CD4-positive, alpha-beta memory T cell (primary cell): Measurements from ENCODE around the gene SLC35G2. TPM values are rescaled to one million over a fixed set of nuclear protein-coding genes. Genes with fewer than 3 reads are reported as not detected.

ENCODE experiments used
- CTCF ChIA-PET: fragments of 350-600 bp; sonication (Branson Sonifier 250); formaldehyde crosslinking; loops from one replicate; lab custom pipeline; 2021; ENCODE audit warnings: inconsistent platforms; ENCODE audit not compliant: partially characterized antibody; lab: Charles Lee
- POLR2A ChIA-PET: fragments of 350-600 bp; sonication (Branson Sonifier 250); formaldehyde crosslinking; loops from one replicate; lab custom pipeline; 2021; ENCODE audit not compliant: partially characterized antibody; lab: Charles Lee
- DNase-seq, 5 donors: peaks; one replicate each; pipeline versions ENCODE4 v3.0.0 to v3.0.0-alpha.2; 2020 to 2022; ENCODE audit warnings: mixed read lengths in 1 of 5
- H3K27ac ChIP-seq: one replicate; pipeline ENCODE4 v1.7.0; 2013; ENCODE audit warnings: low read depth, low read length
- H3K27me3 ChIP-seq: 2 replicates; pipeline ENCODE4 v1.7.0; 2013; ENCODE audit warnings: mild to moderate bottlenecking, low read length, moderate library complexity; ENCODE audit not compliant: insufficient read depth
- H3K36me3 ChIP-seq: 2 replicates; pipeline ENCODE4 v1.7.0; 2013; ENCODE audit warnings: mild to moderate bottlenecking, low read length, moderate library complexity; ENCODE audit not compliant: insufficient read depth
- H3K4me1 ChIP-seq: 2 replicates; pipeline ENCODE4 v1.7.0; 2013; ENCODE audit warnings: mild to moderate bottlenecking, low read length, moderate library complexity; ENCODE audit not compliant: insufficient read depth
- H3K4me3 ChIP-seq, 2 donors: one replicate each; pipeline ENCODE4 v1.7.0; 2013; ENCODE audit warnings: low read length in 2 of 2, mild to moderate bottlenecking in 1 of 2
- H3K9me3 ChIP-seq, 2 donors: one replicate each; pipeline ENCODE4 v1.7.0; 2013; ENCODE audit warnings: low read length in 2 of 2, control low read depth in 1 of 2; ENCODE audit not compliant: control insufficient read depth in 1 of 2
- H3K27ac Mint-ChIP-seq, 7 donors: one replicate each; pipeline ENCODE4 v1.8.0; 2020 to 2021; ENCODE audit warnings: mixed read lengths in 7 of 7, mild to moderate bottlenecking in 6 of 7, inconsistent platforms in 3 of 7, moderate library complexity in 3 of 7
- H3K27me3 Mint-ChIP-seq, 2 donors: one replicate each; pipeline ENCODE4 v1.8.0; 2020 to 2021; ENCODE audit warnings: mixed read lengths in 2 of 2
- H3K36me3 Mint-ChIP-seq, 2 donors: one replicate each; pipeline ENCODE4 v1.8.0; 2020 to 2021; ENCODE audit warnings: mixed read lengths in 2 of 2, inconsistent platforms in 1 of 2, mild to moderate bottlenecking in 1 of 2
- H3K4me1 Mint-ChIP-seq, 4 donors: one replicate each; pipeline ENCODE4 v1.8.0; 2020 to 2021; ENCODE audit warnings: mixed read lengths in 4 of 4, mild to moderate bottlenecking in 1 of 4
- H3K4me3 Mint-ChIP-seq, 8 donors: one replicate each; pipeline ENCODE4 v1.8.0; 2020 to 2021; ENCODE audit warnings: mixed read lengths in 8 of 8, mild to moderate bottlenecking in 7 of 8, moderate library complexity in 6 of 8, inconsistent platforms in 3 of 8
- H3K9me3 Mint-ChIP-seq, 8 donors: one replicate each; pipeline ENCODE4 v1.8.0; 2020 to 2021; ENCODE audit warnings: mixed read lengths in 8 of 8, mild to moderate bottlenecking in 5 of 8, inconsistent platforms in 3 of 8, moderate library complexity in 1 of 8
- intact Hi-C: fragments of 100-400 bp; cut with micrococcal nuclease; formaldehyde crosslinking; loops from one replicate; pipeline ENCODE4 v1.15.1; 2023
- polyA plus RNA-seq, 2 donors: library from polyadenylated mRNA; unstranded; fragments of 300-500 nt; fragmentation: Illumina TruSeq; gene quantifications; one replicate each; pipeline ENCODE4 v1.2.3, GENCODE V29; 2021
- total RNA-seq, 2 experiments: library from RNA; stranded (reverse); gene quantifications; one replicate each; pipeline ENCODE4 v1.2.3, GENCODE V29; 2021

SLC35G2 gene
- total and polyA plus RNA-seq, 4 experiments from 2014 or later = 0.17 to 0.42 (median 0.32) TPM

DNA sequence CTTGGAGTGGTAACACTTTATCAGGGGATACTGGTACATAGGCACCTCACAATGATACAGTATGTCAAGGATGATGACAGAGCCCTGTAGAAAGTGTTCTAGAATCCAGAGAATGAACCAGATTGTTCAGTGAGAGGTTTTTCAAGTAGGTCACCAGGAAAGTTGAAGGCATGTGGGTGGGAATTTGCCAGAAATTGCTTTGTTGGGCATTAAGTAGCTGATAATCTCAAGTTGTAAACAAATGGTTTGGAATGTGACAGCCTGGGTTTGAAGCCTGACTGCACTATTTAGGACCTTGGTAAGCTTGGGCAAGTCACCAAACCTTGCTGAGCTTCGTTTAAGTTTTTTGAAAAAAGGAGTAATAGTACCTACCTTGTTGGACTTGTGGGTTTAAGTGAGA, 12.5 kb downstream of the SLC35G2 start:
- H3K4me1 Mint-ChIP-seq = no peaks in the 10 kb centered on the region
- Histone ChIP-seq H3K27ac (no peak overlapping the region), H3K36me3 (no peaks in the 10 kb centered on the region), H3K27me3 (no peaks in the 10 kb centered on the region), H3K9me3 (no peaks in the 10 kb centered on the region), H3K4me3 (no peak overlapping the region), H3K4me1 (no peaks in the 10 kb centered on the region)
- no peak overlapping the region for H3K4me3 Mint-ChIP-seq
- peaks cover 0 to 3% of the 10 kb centered on the region in 2 donors for H3K36me3 Mint-ChIP-seq
- no peak overlapping the region for H3K27ac Mint-ChIP-seq
- H3K27me3 Mint-ChIP-seq = peaks cover 12 to 15% of the 10 kb centered on the region in 2 donors
- intact Hi-C loops = no loop called here
- CTCF ChIA-PET = no interaction called here
- no peak for DNase-seq
- peaks cover 0 to 22% (median 13%) of the 10 kb centered on the region in 8 donors for H3K9me3 Mint-ChIP-seq
- POLR2A ChIA-PET = interaction anchor here (1.4 kb wide), 1 partner anchor 30 kb away, joined by 4 read pairs; no protein-coding TSS in a partner anchor

DNA sequence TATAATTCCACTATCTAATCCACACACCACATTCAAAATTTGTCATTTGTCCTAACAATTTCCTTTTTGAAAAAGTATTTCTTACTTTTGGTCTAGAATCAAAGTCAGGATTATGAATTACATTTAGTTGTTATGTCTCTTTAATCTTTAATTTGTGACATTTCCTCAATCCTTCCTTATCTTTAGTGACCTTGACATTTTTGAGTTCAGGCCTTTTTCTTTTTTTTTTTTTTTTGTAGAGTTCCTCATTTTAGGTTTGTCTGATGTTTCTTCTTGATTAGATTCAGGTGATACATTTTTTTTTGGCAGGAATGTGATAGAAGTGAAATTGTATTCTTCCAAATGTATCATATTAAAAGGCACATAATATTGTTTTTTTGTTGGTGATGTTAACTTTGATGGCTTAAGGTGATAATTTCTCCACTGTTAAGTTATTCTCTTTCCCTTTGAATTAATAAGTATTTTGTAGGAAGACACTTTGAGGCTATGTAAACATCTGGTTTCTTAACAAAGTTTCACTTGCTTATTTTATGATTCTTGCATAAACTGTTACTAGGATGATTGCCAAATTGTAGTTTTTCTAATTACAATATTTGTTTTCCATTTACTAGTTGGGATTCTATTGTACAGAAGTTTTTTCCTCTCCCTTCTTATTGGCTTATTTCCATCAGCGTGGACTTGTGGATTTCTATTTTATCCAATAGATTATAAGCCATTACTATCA, 16.3 kb downstream of the SLC35G2 start:
- no peak overlapping the region for H3K4me3 ChIP-seq
- peaks cover 9 to 10% of the 10 kb centered on the region in 2 donors for H3K27me3 Mint-ChIP-seq
- H3K4me1 ChIP-seq = no peaks in the 10 kb centered on the region
- CTCF ChIA-PET = no interaction called here
- intact Hi-C loops = no loop called here
- no peaks in the 10 kb centered on the region for H3K36me3 ChIP-seq
- no peak overlapping the region for H3K27ac ChIP-seq
- peaks cover 0 to 8% (median 3%) of the 10 kb centered on the region in 8 donors for H3K9me3 Mint-ChIP-seq
- H3K4me3 Mint-ChIP-seq = no peak overlapping the region
- peaks cover 3 to 18% of the 10 kb centered on the region in 2 donors for H3K36me3 Mint-ChIP-seq
- no peak for DNase-seq
- POLR2A ChIA-PET = no interaction called here
- peaks cover 6 to 14% (median 9%) of the 10 kb centered on the region in 4 donors for H3K4me1 Mint-ChIP-seq
- H3K27me3 ChIP-seq = no peaks in the 10 kb centered on the region
- H3K9me3 ChIP-seq = no peaks in the 10 kb centered on the region
- H3K27ac Mint-ChIP-seq = peak overlapping the region in 2 of 7 donors; percentile 24 to 48

DNA sequence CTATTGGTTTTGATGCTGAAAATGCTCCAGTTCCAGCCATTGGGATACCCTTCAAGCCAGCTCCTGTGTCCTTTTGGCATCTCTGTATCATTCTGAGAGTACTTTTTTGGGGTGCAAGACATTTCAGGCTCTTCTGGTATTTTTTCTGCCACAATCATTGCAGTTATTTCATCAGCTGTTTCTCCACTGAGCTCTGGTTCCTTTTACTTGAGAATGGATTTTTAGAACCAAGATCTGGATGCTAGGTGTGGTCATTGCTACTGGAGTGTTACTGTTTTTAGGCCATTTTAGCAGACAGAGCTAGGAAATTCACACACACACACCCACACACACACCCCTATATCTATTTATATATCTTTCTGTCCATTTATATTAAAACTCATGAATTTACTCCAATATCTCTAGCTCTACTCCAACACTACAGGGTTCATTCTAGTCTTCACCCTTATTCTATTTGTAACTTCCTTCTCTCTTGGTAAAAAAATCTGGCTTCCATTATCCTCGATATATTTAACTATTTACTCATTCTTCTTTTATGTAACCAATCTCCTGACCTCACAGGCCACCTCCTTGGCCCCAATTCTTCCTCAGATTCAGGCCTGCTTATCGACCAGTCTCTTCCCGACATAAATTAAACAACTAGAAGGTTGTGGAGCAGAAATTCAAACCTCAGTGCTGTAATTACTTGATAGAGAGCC, 17.0 kb downstream of the SLC35G2 start:
- ChIA-PET POLR2A (no interaction called here), CTCF (interaction anchor here (0.5 kb wide), 1 partner anchor 127 kb away, joined by 5 read pairs; no protein-coding TSS in a partner anchor)
- no peak overlapping the region for H3K4me3 Mint-ChIP-seq
- Histone ChIP-seq H3K9me3 (no peaks in the 10 kb centered on the region), H3K27me3 (no peaks in the 10 kb centered on the region), H3K27ac (no peak overlapping the region), H3K4me3 (no peak overlapping the region), H3K36me3 (no peaks in the 10 kb centered on the region), H3K4me1 (no peaks in the 10 kb centered on the region)
- DNase-seq = no peak
- H3K9me3 Mint-ChIP-seq = peaks cover 0 to 5% (median 1%) of the 10 kb centered on the region in 8 donors
- peaks cover 6 to 7% of the 10 kb centered on the region in 2 donors for H3K27me3 Mint-ChIP-seq
- intact Hi-C loops = no loop called here
- peak overlapping the region in 3 of 7 donors; percentile 11 to 57 (median 26) for H3K27ac Mint-ChIP-seq
- H3K36me3 Mint-ChIP-seq = peaks cover 3 to 18% of the 10 kb centered on the region in 2 donors
- peaks cover 6 to 14% (median 9%) of the 10 kb centered on the region in 4 donors for H3K4me1 Mint-ChIP-seq

DNA sequence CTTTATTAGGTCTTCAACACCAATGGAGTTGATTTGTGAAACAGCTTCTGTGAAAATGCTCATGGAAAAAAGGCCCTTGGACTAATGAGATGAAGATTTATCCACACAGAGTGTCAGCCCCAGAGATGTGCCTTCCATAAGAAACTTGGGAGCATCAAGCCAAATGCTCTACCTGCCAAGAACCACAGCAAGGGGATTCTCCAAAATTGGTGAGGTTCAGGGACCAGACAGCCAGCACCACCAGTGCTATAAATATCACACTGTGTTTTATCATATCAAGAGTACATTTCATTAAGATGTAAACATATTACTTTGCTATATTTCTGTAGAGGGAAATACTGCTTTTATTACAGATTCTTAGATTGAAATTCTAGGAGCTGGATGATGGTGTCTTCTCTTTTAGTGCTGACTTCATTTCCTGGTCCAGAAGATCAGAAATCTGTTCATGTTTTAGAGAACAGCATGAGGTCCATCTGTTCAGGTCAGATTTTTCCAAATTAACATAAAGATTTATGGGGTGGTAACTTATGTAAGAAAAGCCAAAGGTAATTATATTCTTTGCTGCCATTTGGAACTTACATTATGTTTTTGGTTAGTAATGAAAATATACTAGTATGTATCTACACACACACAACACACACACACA, 17.7 kb downstream of the SLC35G2 start:
- H3K36me3 Mint-ChIP-seq = peaks cover 3 to 18% of the 10 kb centered on the region in 2 donors
- no peak for DNase-seq
- no peak overlapping the region for H3K4me3 Mint-ChIP-seq
- CTCF ChIA-PET = interaction anchor here (0.5 kb wide), 1 partner anchor 126 kb away, joined by 5 read pairs; no protein-coding TSS in a partner anchor
- no peak overlapping the region for H3K4me3 ChIP-seq
- no peak overlapping the region for H3K27ac ChIP-seq
- H3K4me1 Mint-ChIP-seq = peaks cover 6 to 14% (median 9%) of the 10 kb centered on the region in 4 donors
- H3K36me3 ChIP-seq = no peaks in the 10 kb centered on the region
- no peaks in the 10 kb centered on the region for H3K27me3 ChIP-seq
- peaks cover 0 to 5% (median under 1%) of the 10 kb centered on the region in 8 donors for H3K9me3 Mint-ChIP-seq
- intact Hi-C loops = no loop called here
- H3K9me3 ChIP-seq = no peaks in the 10 kb centered on the region
- H3K27me3 Mint-ChIP-seq = peaks cover 4% of the 10 kb centered on the region in 2 donors
- H3K4me1 ChIP-seq = no peaks in the 10 kb centered on the region
- POLR2A ChIA-PET = no interaction called here
- peak overlapping the region in 2 of 7 donors; percentile 26 to 57 for H3K27ac Mint-ChIP-seq

DNA sequence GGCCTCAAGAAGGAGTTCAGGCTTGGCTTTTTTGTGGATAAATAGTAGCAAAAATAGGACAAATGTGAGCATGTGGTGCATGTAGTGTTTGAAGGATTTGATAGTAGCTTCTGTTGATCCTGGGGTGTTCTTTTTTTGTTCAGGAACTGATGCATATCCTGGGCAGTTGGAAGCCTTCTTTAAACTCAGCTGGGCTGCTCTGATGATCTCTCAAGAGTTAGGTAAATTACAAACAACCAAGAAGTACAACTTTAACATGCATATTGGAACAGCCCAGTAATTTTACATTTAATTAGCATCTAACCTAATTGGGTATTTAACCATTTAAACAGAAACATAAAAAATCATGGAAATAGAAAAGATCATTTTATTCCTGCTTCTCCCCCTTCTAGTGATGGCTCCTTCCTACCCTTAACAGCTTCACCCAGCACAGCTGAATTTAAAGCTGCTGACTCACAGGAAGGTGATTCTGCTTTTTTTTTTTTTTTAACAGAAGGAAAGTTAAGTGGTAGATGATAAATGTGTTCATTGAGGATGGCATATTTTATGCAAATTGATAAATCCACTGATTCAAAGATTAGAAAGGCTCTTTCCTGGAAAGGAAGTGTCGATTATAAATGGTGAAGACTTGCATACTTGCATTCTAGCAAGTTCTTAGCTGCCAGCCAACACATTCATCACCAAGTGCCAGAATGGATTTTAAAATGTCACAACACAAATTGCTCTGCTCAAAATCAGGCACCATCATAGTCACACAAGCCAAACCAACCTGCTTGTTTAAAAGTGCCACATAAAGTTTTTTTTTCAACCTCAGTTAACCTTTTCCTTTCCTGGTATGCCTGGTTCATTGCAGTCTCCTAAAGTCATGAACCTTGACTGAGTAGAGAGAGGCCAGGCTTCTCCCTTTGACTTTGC, 20.0 kb downstream of the SLC35G2 start:
- H3K4me1 Mint-ChIP-seq = peaks cover 6 to 14% (median 9%) of the 10 kb centered on the region in 4 donors
- ChIA-PET CTCF (interaction anchor here (1.2 kb wide), 1 partner anchor 86 kb away, joined by 3 read pairs; the partner anchor contains the start of gene STAG1), POLR2A (interaction anchor here (1.2 kb wide), 1 partner anchor 23 kb away, joined by 4 read pairs; the partner anchor contains the start of gene NCK1)
- Histone ChIP-seq H3K4me3 (no peak overlapping the region), H3K4me1 (no peaks in the 10 kb centered on the region), H3K27me3 (no peaks in the 10 kb centered on the region), H3K36me3 (no peaks in the 10 kb centered on the region), H3K9me3 (no peaks in the 10 kb centered on the region), H3K27ac (no peak overlapping the region)
- no peak for DNase-seq
- no peaks in the 10 kb centered on the region for H3K27me3 Mint-ChIP-seq
- no peak overlapping the region for H3K4me3 Mint-ChIP-seq
- H3K9me3 Mint-ChIP-seq = no peaks in the 10 kb centered on the region
- peaks cover 13 to 29% of the 10 kb centered on the region in 2 donors for H3K36me3 Mint-ChIP-seq
- intact Hi-C loops = no loop called here
- H3K27ac Mint-ChIP-seq = peak overlapping the region in 1 of 7 donors; percentile 23

DNA sequence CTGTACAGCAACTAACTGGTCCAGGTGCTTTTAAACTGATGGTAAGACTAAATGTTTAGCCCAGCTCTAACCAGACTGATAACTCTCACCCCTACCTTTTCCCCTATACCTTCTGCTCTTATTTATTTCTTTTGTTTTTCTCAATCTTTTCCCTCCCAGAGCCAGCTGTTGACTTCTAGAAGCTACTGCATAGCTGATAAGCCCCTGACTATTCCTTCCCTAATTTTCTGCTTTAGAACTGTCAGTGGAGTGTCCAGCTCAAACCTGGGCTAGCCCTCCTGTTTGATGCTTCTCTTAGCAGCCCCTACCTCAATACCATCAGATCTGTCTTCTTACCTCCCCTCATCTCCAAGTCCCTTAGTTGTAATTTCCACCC, 20.6 kb downstream of the SLC35G2 start:
- no peak overlapping the region for H3K4me3 ChIP-seq
- no peaks in the 10 kb centered on the region for H3K9me3 ChIP-seq
- no peak overlapping the region for H3K4me3 Mint-ChIP-seq
- peak overlapping the region in 5 of 7 donors; percentile 15 to 52 (median 23) for H3K27ac Mint-ChIP-seq
- CTCF ChIA-PET = interaction anchor here (1.2 kb wide), 1 partner anchor 87 kb away, joined by 3 read pairs; the partner anchor contains the start of gene STAG1
- intact Hi-C loops = no loop called here
- no peaks in the 10 kb centered on the region for H3K36me3 ChIP-seq
- H3K9me3 Mint-ChIP-seq = no peaks in the 10 kb centered on the region
- peaks cover 6 to 14% (median 9%) of the 10 kb centered on the region in 4 donors for H3K4me1 Mint-ChIP-seq
- DNase-seq = no peak
- no peaks in the 10 kb centered on the region for H3K27me3 Mint-ChIP-seq
- POLR2A ChIA-PET = interaction anchor here (1.2 kb wide), 1 partner anchor 23 kb away, joined by 4 read pairs; the partner anchor contains the start of gene NCK1
- H3K4me1 ChIP-seq = no peaks in the 10 kb centered on the region
- no peaks in the 10 kb centered on the region for H3K27me3 ChIP-seq
- H3K36me3 Mint-ChIP-seq = peaks cover 14 to 30% of the 10 kb centered on the region in 2 donors
- no peak overlapping the region for H3K27ac ChIP-seq
